H1 (cell line): ENCODE measurements around the gene AATK. TPM values are rescaled to one million over a fixed set of nuclear protein-coding genes. Genes with fewer than 3 reads are reported as not detected.

Source experiments
- BCL11A ChIP-seq, 2 experiments: IDR thresholded peaks; one replicate each; pipeline ENCODE4 v1.6.1; 2011; ENCODE audit warnings: low read depth in 2 of 2, low read length in 2 of 2, mild to moderate bottlenecking in 2 of 2
- HDAC2 ChIP-seq, 2 experiments: fragments of 300-600 bp in 1 of 2; sonication (generic) in 1 of 2; IDR thresholded peaks; 2 replicates each; pipeline ENCODE4 v1.6.1; 2011 to 2012; ENCODE audit warnings: low read depth in 2 of 2, low read length in 2 of 2, mild to moderate bottlenecking in 2 of 2, moderate library complexity in 2 of 2, borderline replicate concordance in 1 of 2, inconsistent platforms in 1 of 2
- KDM4A ChIP-seq: IDR thresholded peaks from one replicate; pipeline ENCODE4 v1.7.1; 2012; ENCODE audit warnings: low read depth, mild to moderate bottlenecking, moderate library complexity, low read length, inconsistent platforms; ENCODE audit not compliant: severe bottlenecking
- SP4 ChIP-seq: IDR thresholded peaks from 2 replicates; pipeline ENCODE4 v1.6.1; 2012; ENCODE audit warnings: low read length, inconsistent platforms
- TBP ChIP-seq: IDR thresholded peaks from 2 replicates; pipeline ENCODE4 v1.6.1; 2011; ENCODE audit warnings: low read depth, low read length, improper control_type of control experiment
- polyA plus RNA-seq, 7 experiments: library from polyadenylated mRNA; depleted of rRNA in 3 of 7; stranded (reverse) in 5 of 7; unstranded in 2 of 7; fragments of >200 nt in 5 of 7; fragments of 200-250 nt in 2 of 7; gene quantifications; 1 replicate in 5 of 7; 2 replicates in 1 of 7; 4 replicates in 1 of 7; pipeline versions ENCODE4 v1.2.1 to v1.2.3, GENCODE V29; 2011 to 2013; ENCODE audit warnings: missing spikeins in 2 of 7, mixed read lengths in 2 of 7
- total RNA-seq: library from RNA; stranded (reverse); fragmentation: NEBNext Ultra II Directional; extraction: Animal tissue kit (Norgen Biotek cat#: 25700); gene quantifications from 2 replicates; pipeline ENCODE4 v1.2.1, GENCODE V29; 2021

The AATK gene
- total and polyA plus RNA-seq, 2 of the 8 experiments (the other 6 are each of a cell fraction or from before 2014, with no cell fraction given): 1.7 to 3.5 TPM

DNA sequence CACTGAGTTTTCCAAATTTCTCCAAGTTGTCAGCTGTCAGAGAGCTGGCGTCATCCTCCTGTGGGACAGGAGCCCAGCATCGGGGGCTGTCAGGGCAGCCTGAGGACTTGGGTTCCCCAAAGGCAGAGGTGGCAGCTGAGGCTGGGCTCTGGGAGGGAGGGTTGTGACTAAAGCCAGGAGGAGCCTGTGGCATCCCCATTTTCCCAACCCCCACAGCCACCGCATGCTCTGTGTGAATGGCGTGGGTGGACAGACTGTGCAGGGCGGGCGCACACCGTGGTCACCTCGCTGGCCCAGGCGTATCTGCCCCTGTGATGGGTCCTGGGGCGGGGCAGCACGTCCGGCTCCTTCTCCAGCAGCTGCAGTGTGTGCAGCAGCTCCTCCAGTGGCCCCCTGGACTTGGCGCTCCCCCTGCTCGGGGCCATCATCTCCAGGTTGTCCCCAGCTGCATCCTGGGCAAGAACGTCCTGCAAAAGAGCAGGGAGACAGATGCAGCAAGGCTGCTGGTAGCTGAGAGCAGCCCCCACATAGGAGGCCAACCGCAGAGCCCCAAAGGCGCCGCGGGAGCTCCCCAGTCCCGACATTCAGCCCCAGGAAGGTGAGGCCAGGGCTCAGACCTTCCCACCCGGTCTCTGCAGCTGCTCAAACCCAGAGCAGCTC, 31.9 kb upstream of the AATK start (continued):
- no peak for TF ChIP-seq KDM4A
- no peak for TF ChIP-seq BCL11A (IDR thresholded peaks at IDR 0.05; ENCODE audit: low read depth in 2 of 2, low read length in 2 of 2)
- no peak for TF ChIP-seq TBP
- TF ChIP-seq SP4: no peak
- TF ChIP-seq HDAC2 (IDR thresholded peaks at IDR 0.05; ENCODE audit: borderline replicate concordance in 1 of 2, low read depth in 2 of 2, low read length in 2 of 2): no peak
